Activated naive CD4-positive, alpha-beta T cell treated with anti-CD3 and anti-CD28 coated beads, Interleukin-2, amount 50 U/mL, for 72 hours (primary cell): Measurements from ENCODE around the gene TMEM101. TPM values are rescaled to one million over a fixed set of nuclear protein-coding genes. Genes with fewer than 3 reads are reported as not detected.
A peak's percentile ranks its signal among the peaks of the same experiment; 100 is the strongest.
"Not testable (repeated sequence)": the region's sequence is repeated elsewhere in the genome, so short reads cannot be mapped to it uniquely, and the experiment has no call there.

ENCODE experiments used
- ATAC-seq, 2 donors: fragments of 150-1000 bp; cut with Tn5 transposase; 2 replicates each; pipeline ENCODE4 v1.10.0; 2021; ENCODE audit warnings: mild to moderate bottlenecking in 2 of 2, moderate library complexity in 2 of 2
- DNase-seq, 2 donors: peaks; one replicate each; pipeline ENCODE4 v3.0.0; 2021 to 2022; ENCODE audit warnings: low spot score in 2 of 2
- H3K27ac Mint-ChIP-seq, 2 donors: one replicate each; pipeline ENCODE4 v1.8.0; 2022; ENCODE audit warnings: mild to moderate bottlenecking in 2 of 2, mixed read lengths in 2 of 2
- H3K36me3 Mint-ChIP-seq, 2 donors: one replicate each; pipeline ENCODE4 v1.8.0; 2022; ENCODE audit warnings: mixed read lengths in 2 of 2
- H3K9me3 Mint-ChIP-seq, 2 donors: one replicate each; pipeline ENCODE4 v1.8.0; 2022; ENCODE audit warnings: mixed read lengths in 2 of 2
- total RNA-seq, 2 donors: library from RNA; stranded (reverse); gene quantifications; one replicate each; pipeline ENCODE4 v1.2.3, GENCODE V29; 2022

Gene TMEM101
- total RNA-seq = 10 to 100 TPM; 32.8 to 43.6 TPM

- peak; percentile 85 to 88 for DNase-seq
- peaks cover 13 to 15% of the 10 kb centered on the region in 2 donors for H3K36me3 Mint-ChIP-seq
- no peaks in the 10 kb centered on the region for H3K9me3 Mint-ChIP-seq
- peak within 1 kb of the TSS; percentile 90 to 98 for H3K27ac Mint-ChIP-seq
- ATAC-seq = peak; percentile 95 to 99
Measured at GRCh38 chr17:44014437-44015172, at the start of gene TMEM101. Gene TMEM101, minus strand, starts transcription at chr17:44014963. Its CDS starts 11 bp downstream, at chr17:44014952.

GRCh38 chr17:44063704-44064639 lies 49.2 kb upstream of the TMEM101 start:
- Mint-ChIP-seq H3K27ac (peak overlapping the region in 1 of 2 donors; percentile 77), H3K36me3 (peaks cover 13 to 47% of the 10 kb centered on the region in 2 donors), H3K9me3 (no peaks in the 10 kb centered on the region)
- ATAC-seq = no peak
- DNase-seq = no peak

GRCh38 chr17:44062871-44063270 lies 48.1 kb upstream of the TMEM101 start:
- H3K36me3 Mint-ChIP-seq = peaks cover 18 to 56% of the 10 kb centered on the region in 2 donors
- H3K9me3 Mint-ChIP-seq = no peaks in the 10 kb centered on the region
- no peak for DNase-seq
- ATAC-seq = no peak
- no peak overlapping the region for H3K27ac Mint-ChIP-seq

- H3K36me3 Mint-ChIP-seq = peaks cover 18 to 56% of the 10 kb centered on the region in 2 donors
- no peak overlapping the region for H3K27ac Mint-ChIP-seq
- ATAC-seq (no peak), DNase-seq (no peak)
- H3K9me3 Mint-ChIP-seq = no peaks in the 10 kb centered on the region
Measured at GRCh38 chr17:44061446-44061845, 46.7 kb upstream of the TMEM101 start.

GRCh38 chr17:44059101-44059892 lies 44.5 kb upstream of the TMEM101 start:
- Mint-ChIP-seq H3K9me3 (no peaks in the 10 kb centered on the region), H3K36me3 (peaks cover 10 to 47% of the 10 kb centered on the region in 2 donors), H3K27ac (peak overlapping the region in 1 of 2 donors; percentile 74)
- ATAC-seq (no peak), DNase-seq (no peak)

- H3K9me3 Mint-ChIP-seq = no peaks in the 10 kb centered on the region
- H3K27ac Mint-ChIP-seq = peak overlapping the region in 1 of 2 donors; percentile 16
- DNase-seq (no peak), ATAC-seq (no peak)
- H3K36me3 Mint-ChIP-seq = peaks cover 5 to 9% of the 10 kb centered on the region in 2 donors
Measured at GRCh38 chr17:44053125-44053872, 38.5 kb upstream of the TMEM101 start.

GRCh38 chr17:44049294-44050060 lies 34.7 kb upstream of the TMEM101 start:
- peak overlapping the region in 1 of 2 donors; percentile 22 for H3K27ac Mint-ChIP-seq
- no peak for DNase-seq
- no peak for ATAC-seq
- H3K9me3 Mint-ChIP-seq = no peaks in the 10 kb centered on the region
- H3K36me3 Mint-ChIP-seq = peaks cover 5 to 12% of the 10 kb centered on the region in 2 donors

- H3K36me3 Mint-ChIP-seq, H3K9me3 Mint-ChIP-seq, ATAC-seq, H3K27ac Mint-ChIP-seq, DNase-seq: not testable (repeated sequence)
Measured at GRCh38 chr17:44046893-44047292, 32.1 kb upstream of the TMEM101 start.

- ATAC-seq = no peak
- Mint-ChIP-seq H3K36me3 (peaks cover 4 to 5% of the 10 kb centered on the region in 2 donors), H3K27ac (peak overlapping the region in 1 of 2 donors; percentile 9), H3K9me3 (no peaks in the 10 kb centered on the region)
- DNase-seq = no peak
Measured at GRCh38 chr17:44045486-44045885, 30.7 kb upstream of the TMEM101 start.

- ATAC-seq = no peak
- Mint-ChIP-seq H3K36me3 (peaks cover 4 to 5% of the 10 kb centered on the region in 2 donors), H3K27ac (no peak overlapping the region), H3K9me3 (no peaks in the 10 kb centered on the region)
- no peak for DNase-seq
Measured at GRCh38 chr17:44044071-44044470, 29.3 kb upstream of the TMEM101 start.

GRCh38 chr17:44043272-44043696 lies 28.5 kb upstream of the TMEM101 start:
- H3K9me3 Mint-ChIP-seq = no peaks in the 10 kb centered on the region
- H3K27ac Mint-ChIP-seq = no peak overlapping the region
- H3K36me3 Mint-ChIP-seq = peaks cover 4 to 5% of the 10 kb centered on the region in 2 donors
- DNase-seq (no peak), ATAC-seq (no peak)

GRCh38 chr17:44039829-44040635 lies 25.3 kb upstream of the TMEM101 start:
- no peak for DNase-seq
- ATAC-seq = no peak
- Mint-ChIP-seq H3K27ac (peak overlapping the region in 1 of 2 donors; percentile 39), H3K9me3 (no peaks in the 10 kb centered on the region), H3K36me3 (peaks cover 6 to 10% of the 10 kb centered on the region in 2 donors)

GRCh38 chr17:44038604-44039011 lies 23.8 kb upstream of the TMEM101 start:
- H3K27ac Mint-ChIP-seq = no peak overlapping the region
- DNase-seq (no peak), ATAC-seq (no peak)
- H3K36me3 Mint-ChIP-seq = peaks cover 15 to 18% of the 10 kb centered on the region in 2 donors
- no peaks in the 10 kb centered on the region for H3K9me3 Mint-ChIP-seq

- H3K27ac Mint-ChIP-seq = no peak overlapping the region
- H3K9me3 Mint-ChIP-seq = no peaks in the 10 kb centered on the region
- H3K36me3 Mint-ChIP-seq = peaks cover 16 to 19% of the 10 kb centered on the region in 2 donors
- ATAC-seq (no peak), DNase-seq (no peak)
Measured at GRCh38 chr17:44037471-44037870, 22.7 kb upstream of the TMEM101 start.
